ENCODE data around the gene SPATA46. TPM values are rescaled to one million over a fixed set of nuclear protein-coding genes. Genes with fewer than 3 reads are reported as not detected.

The SPATA46 gene
- total and polyA plus RNA-seq, 2 donors (not counting 3 experiments of a cell fraction or from before 2014, with no cell fraction given) = not detected

DNA sequence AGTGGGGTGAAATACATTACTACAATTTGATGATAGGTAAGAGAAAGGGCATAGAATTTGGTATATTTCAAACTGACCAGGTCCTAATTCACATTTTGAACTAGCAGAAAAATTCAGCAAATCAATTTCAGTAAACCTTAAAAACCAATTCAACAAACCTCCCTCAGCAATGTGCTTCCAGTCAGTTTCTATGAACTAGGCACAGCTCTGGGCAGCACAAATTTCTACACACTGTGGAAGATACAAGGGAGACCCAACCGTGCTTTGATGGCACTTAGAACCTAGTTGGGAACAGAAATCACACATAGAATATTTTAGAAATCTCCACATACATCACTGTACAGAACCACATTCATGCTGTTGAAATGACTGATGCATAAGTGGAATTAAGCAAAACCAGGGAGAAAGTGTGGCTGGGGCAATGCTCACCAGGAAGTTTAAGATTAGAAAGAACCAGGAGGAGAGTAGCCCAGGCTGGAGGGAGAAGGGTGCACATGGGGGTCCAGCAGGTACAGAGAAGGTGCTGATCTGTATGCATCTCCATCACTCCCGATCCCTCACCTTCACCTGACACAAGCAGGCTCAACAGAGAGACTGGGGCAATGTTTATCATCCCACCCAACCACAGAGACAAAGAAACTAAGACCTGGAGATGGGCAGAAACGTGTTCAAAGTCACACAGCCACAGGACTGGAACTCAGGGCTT lies 19.7 kb upstream of the SPATA46 start:
- dilution Hi-C loops (cut with MboI; ENCODE audit: extremely low pct_ligation_motif_present, low sequenced_read_pairs) (no loop called here), intact Hi-C loops (cut with micrococcal nuclease) (no loop called here)
- Histone ChIP-seq H3K4me1 (ENCODE audit: control insufficient read depth, extremely low read depth, insufficient read depth, low read length) (no peaks in the 10 kb centered on the region), H3K9ac (replicated peaks; ENCODE audit: extremely low read depth, insufficient read depth, low read length) (no peak overlapping the region), H3K79me2 (ENCODE audit: control insufficient read depth, insufficient read depth, low read length) (no peaks in the 10 kb centered on the region), H3K9me3 (replicated peaks; ENCODE audit: control insufficient read depth, insufficient read depth, low read length) (no peaks in the 10 kb centered on the region), H3K36me3 (ENCODE audit: control insufficient read depth in 2 of 2, extremely low read depth in 1 of 2, insufficient read depth in 2 of 2, low read length in 2 of 2) (no peaks in the 10 kb centered on the region), H3K4me3 (replicated peaks in 1 of 3; ENCODE audit: insufficient read depth in 1 of 3, low read depth in 1 of 3, low read length in 3 of 3) (no peak overlapping the region), H3K27me3 (ENCODE audit: control insufficient read depth in 2 of 2, insufficient read depth in 2 of 2, low read length in 2 of 2) (peaks cover 5 to 13% of the 10 kb centered on the region in 2 experiments), H3K4me2 (ENCODE audit: insufficient read depth, low read length) (no peak overlapping the region), H3K9me1 (replicated peaks; ENCODE audit: control insufficient read depth, extremely low read depth, insufficient read depth, low read length) (no peaks in the 10 kb centered on the region), H4K20me1 (replicated peaks; ENCODE audit: control insufficient read depth, extremely low read depth, insufficient read depth, low read length) (no peaks in the 10 kb centered on the region), H2AFZ (ENCODE audit: low read depth, low read length) (no peak overlapping the region), H3K27ac (ENCODE audit: insufficient read depth, low read depth, low read length) (no peak overlapping the region)
- no peak for FAIRE-seq
- CTCF ChIA-PET = interaction anchor here (0.9 kb wide), 1 partner anchor 114 kb away, joined by 3 read pairs; no protein-coding TSS in a partner anchor
- TF ChIP-seq EZH2 (IDR thresholded peaks at IDR 0.05; ENCODE audit: borderline replicate concordance, low read depth, low read length, severe bottlenecking) (no peak), JUN (IDR thresholded peaks at IDR 0.05; ENCODE audit: borderline replicate concordance, insufficient read depth, insufficient read length, low read depth) (no peak), POLR2AphosphoS5 (IDR thresholded peaks at IDR 0.05; ENCODE audit: insufficient read depth, low read depth, low read length) (no peak), POLR2A (IDR thresholded peaks at IDR 0.05; ENCODE audit: low read depth, low read length) (no peak), GATA2 (IDR thresholded peaks at IDR 0.05; ENCODE audit: insufficient read depth, insufficient read length, low read depth, low read length) (no peak), MYC (IDR thresholded peaks at IDR 0.05; ENCODE audit: low read depth, low read length) (no peak), FOS (IDR thresholded peaks at IDR 0.05; ENCODE audit: borderline replicate concordance, insufficient read depth, low read length) (no peak)
- TF ChIP-seq, protein P1, sequence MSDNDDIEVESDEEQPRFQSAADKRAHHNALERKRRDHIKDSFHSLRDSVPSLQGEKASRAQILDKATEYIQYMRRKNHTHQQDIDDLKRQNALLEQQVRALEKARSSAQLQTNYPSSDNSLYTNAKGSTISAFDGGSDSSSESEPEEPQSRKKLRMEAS (IDR thresholded peaks at IDR 0.05; ENCODE audit: insufficient read depth, insufficient read length) = no peak
- TF ChIP-seq, protein P2, sequence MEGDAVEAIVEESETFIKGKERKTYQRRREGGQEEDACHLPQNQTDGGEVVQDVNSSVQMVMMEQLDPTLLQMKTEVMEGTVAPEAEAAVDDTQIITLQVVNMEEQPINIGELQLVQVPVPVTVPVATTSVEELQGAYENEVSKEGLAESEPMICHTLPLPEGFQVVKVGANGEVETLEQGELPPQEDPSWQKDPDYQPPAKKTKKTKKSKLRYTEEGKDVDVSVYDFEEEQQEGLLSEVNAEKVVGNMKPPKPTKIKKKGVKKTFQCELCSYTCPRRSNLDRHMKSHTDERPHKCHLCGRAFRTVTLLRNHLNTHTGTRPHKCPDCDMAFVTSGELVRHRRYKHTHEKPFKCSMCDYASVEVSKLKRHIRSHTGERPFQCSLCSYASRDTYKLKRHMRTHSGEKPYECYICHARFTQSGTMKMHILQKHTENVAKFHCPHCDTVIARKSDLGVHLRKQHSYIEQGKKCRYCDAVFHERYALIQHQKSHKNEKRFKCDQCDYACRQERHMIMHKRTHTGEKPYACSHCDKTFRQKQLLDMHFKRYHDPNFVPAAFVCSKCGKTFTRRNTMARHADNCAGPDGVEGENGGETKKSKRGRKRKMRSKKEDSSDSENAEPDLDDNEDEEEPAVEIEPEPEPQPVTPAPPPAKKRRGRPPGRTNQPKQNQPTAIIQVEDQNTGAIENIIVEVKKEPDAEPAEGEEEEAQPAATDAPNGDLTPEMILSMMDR (IDR thresholded peaks at IDR 0.05; ENCODE audit: extremely low read depth in 1 of 2, insufficient read depth in 1 of 2, low read depth in 1 of 2, low read length in 2 of 2) = no peak
- DNase-seq (ENCODE audit: low read depth, low spot score) = no peak
- BruUV-seq (replicated peaks) = no TSS peak
- POLR2A ChIA-PET = no interaction called here
